HG02798 (cell line): ENCODE results near the gene DCTPP1.

ENCODE experiments used
- ATAC-seq: cut with Tn5 transposase; IDR thresholded peaks from one replicate; pipeline ENCODE4 v1.9.1; 2021; ENCODE audit warnings: mild to moderate bottlenecking; ENCODE audit not compliant: unreplicated experiment, poor library complexity

DCTPP1 gene

GRCh38 chr16:30394592-30395154 is 35.2 kb downstream of the DCTPP1 start:
- ATAC-seq: no peak

DNA sequence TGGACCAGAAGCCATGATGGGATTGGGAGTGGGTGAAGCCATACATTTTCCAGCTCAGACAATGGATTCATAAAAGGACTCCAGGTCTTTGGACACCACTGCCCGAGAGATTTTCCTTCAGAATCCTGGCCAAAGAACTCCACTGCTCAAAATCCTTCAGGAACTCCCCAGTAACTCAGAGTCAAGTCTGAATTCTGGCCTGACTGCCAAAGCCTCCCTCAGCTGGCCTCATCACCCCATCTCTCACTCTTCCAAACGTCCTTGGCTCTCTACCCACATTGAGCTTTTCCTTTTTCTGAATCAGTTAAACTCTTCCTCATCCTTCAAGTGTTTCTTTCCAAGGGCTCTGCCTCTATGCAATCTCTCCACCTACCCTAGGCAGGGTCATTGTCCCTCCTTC is 46.3 kb downstream of the DCTPP1 start:
- no peak for ATAC-seq

DNA sequence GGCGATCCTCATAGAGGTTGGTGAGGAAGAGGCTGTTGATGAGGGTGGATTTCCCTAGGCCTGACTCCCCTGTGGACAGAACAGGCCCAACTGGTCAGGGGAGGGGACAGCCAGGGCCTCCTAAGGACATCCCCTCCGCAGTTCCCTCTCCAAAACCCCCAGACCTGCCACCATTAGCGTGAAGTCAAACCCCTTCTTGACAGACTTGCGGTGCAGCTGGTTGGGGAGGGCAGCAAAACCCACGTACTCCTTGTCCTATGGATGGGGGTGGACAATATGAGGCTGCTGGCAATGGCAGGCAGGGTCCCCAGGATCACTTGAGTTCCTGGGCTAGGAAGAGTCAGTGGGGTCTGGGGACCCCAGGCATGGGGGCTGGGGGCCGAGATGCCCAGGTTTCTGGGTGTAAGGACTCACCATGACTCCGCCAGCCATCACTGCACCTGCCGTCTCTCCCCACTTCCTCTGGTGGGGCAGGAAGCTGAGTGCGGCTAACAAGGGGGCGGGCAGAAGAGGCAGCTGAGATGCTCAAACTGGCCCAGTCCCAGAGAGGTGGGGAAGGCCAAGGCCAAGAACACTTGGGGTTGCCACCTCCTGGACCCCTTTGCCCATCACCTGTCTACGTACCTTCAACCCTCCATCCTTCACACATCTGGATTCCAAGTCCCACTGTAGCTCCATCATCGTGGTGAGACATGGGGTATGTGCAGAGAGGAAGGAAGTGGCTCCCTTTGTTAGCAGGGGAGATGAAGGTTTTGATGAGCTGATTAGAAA is 47.5 kb downstream of the DCTPP1 start, which contains the start of gene SEPTIN1:
Gene SEPTIN1 (minus strand): TSS at position 451 of the 771 bp plus-strand sequence. CDS start 19 bp downstream, at position 432.
- ATAC-seq: no peak

DNA sequence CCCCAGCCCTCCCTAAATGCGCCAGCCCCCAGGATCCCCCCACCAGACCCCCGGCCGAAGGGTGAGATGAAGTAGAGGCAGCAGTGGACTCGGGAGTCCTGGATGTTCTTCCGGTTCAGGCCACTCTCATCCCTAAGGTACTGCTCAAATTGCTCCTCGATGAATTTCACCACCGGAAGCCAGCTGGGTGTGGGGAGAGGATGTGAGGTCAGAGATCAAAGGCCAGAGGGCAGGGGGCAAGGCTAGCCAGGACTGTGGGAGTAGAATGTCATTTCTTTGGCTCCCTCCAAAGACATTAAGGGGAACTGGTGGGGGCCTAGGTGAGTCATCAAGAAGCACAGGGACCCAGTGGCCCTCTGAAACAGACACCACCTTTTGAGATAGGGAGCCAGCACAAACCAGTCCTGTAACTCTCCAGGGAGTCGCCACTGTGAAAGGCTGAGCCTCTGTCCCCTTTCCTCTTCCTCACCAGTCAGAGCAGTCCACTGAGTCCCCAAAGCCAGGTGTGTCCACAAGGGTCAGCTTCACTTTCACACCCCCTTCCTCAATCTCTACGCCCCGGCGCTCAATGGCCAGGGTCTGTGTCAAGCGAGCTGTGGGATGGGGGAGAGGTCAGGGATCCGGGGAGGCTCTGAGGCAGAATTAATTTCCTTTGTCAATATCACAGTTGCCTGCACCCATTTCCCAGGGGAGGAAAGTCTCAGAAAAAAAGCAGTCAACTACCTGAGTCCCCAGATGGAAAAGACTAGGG is 48.4 kb downstream of the DCTPP1 start:
- no peak for ATAC-seq

DNA sequence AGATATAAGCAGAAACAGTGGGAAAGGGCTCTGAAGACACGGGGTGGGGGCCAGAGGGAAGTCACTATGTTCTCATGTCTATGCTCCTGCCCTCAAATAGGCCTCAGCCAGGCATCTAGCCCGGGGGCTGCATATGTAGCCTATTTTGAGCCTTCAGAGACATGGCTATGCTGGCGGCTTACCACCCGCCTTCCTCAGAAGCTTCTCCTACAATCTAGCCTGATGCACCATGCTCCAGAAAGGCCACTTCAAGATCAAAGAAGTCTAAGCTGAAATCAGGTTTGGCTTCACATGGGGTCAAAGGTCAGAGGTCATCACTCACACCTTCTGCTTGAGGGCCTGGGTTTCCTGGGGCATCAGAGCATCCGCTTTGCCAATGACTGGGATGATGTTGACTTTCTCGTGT is 49.0 kb downstream of the DCTPP1 start:
- ATAC-seq: no peak

- no peak for ATAC-seq
Measured at GRCh38 chr16:30380072-30380802, 49.6 kb downstream of the DCTPP1 start.

- no peak for ATAC-seq
Measured at GRCh38 chr16:30379158-30379783, 50.6 kb downstream of the DCTPP1 start.

GRCh38 chr16:30378236-30379157 is 51.3 kb downstream of the DCTPP1 start:
- ATAC-seq: peak; percentile 89

DNA sequence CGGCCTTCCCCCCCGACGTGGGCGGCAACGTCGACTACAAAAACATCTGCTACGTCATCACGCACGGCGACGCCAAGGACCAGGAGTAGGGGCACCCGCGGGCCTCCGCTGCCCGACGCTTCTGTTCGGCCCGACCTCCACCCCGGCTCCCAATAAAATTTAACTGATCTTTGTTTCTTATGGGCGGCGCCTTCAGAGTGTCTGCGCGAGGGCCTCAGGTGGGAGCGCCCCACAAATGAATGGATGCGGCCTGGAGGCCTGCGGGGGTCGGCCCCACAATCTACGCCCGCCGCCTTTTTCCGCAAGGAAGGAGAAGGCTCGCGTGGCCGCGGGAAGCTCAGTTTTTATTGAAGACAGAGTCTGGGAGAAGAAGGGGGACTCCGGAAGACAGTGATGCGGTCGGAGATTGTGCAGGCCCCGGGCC is 52.0 kb downstream of the DCTPP1 start:
- ATAC-seq: peak; percentile 53

DNA sequence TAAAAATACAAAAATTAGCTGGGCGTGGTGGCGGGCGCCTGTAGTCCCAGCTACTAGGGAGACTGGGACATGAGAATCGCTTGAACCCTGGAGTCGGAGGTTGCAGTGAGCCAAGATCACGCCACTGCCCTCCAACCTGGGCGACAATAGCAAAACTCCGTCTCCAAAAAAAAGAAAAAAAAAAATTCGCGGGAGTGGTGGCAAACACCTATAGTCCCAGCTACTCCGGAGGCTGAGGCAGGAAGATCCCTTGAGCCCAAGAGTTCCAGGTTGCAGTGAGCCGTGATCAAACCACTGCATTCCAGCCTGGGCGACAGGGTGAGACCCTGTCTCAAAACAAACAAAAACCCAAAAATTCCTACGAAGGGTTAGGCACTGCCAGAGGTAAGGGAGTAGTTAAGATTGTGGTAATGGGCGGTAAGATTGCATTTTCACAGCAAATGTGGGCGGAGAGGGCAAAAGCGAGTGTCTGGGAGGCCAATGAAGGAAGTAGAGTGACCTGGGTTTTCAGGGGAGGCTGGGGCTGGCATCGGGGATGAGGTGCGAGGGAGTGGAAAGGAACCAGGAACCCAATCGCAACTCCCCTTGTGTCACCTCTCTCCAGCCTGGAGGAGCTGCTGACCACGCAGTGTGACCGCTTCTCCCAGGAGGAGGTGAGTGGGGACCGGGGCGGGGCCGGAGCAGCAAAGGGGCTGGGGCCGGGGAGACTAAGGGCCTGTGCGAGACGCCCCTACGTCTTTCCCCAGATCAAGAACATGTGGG is 52.6 kb downstream of the DCTPP1 start:
- ATAC-seq: no peak

DNA sequence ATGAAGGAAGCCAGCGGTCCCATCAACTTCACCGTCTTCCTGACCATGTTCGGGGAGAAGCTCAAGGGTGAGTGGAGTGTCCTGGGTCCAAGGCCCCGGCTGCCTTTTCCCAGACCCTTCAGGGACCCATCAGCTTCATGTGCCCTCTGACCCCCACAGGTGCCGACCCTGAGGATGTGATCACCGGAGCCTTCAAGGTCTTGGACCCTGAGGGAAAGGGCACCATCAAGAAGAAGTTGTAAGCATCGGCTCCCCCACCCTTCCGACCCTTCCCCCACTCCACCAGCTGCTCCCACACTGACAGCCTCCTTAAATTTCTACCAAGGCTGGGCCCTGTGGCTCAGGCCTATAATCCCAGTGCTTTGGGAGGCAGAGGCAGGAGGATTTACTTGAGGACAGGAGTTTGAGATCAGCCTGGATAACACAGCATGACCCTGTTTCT is 53.3 kb downstream of the DCTPP1 start:
- ATAC-seq: no peak

DNA sequence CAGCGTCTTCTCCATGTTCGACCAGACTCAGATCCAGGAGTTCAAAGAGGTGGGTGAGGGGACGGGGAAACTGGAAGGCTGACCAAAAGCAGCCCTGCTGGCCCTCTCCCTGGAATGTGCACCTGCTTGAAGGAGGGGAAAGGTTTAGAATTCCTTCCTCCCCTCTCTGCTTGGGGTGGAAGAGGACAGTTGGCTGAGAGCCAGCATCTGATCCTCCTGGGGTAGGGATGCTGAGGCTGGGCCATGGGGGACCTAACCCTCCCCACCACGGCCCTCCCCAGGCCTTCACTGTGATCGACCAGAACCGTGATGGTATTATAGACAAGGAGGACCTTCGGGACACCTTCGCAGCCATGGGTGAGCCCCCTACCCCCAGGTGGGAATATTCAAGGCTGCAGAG is 54.0 kb downstream of the DCTPP1 start:
- no peak for ATAC-seq

- ATAC-seq: no peak
Measured at GRCh38 chr16:30374538-30374937, 55.3 kb downstream of the DCTPP1 start, which contains the start of gene MYL11. Gene MYL11, plus strand, starts transcription at chr16:30374802. Its CDS starts 56 bp downstream, at chr16:30374858.
